Liver (tissue), 3 donors: Measurements from ENCODE around the gene RASL10A.

Experiments
- ATF3 ChIP-seq: IDR thresholded peaks from 2 replicates; pipeline ENCODE4 v1.6.1; 2016; ENCODE audit warnings: antibody characterized with exemption
- EGR1 ChIP-seq, 2 donors: IDR thresholded peaks; 2 replicates each; pipeline ENCODE4 v1.6.1; 2016 to 2018; ENCODE audit warnings: antibody characterized with exemption in 2 of 2, low read depth in 2 of 2
- FOXA1 ChIP-seq: IDR thresholded peaks from 2 replicates; pipeline ENCODE4 v1.6.1; 2016; ENCODE audit warnings: antibody characterized with exemption
- GABPA ChIP-seq, 2 donors: IDR thresholded peaks in 1 of 2; conservative IDR thresholded peaks in 1 of 2; 2 replicates each; pipeline ENCODE4 v1.6.1; 2016; ENCODE audit warnings: antibody characterized with exemption in 2 of 2, mild to moderate bottlenecking in 1 of 2, moderate library complexity in 1 of 2
- JUND ChIP-seq, 2 donors: IDR thresholded peaks; 2 replicates each; pipeline ENCODE4 v1.6.1; 2016; ENCODE audit warnings: antibody characterized with exemption in 2 of 2
- NR2F2 ChIP-seq: IDR thresholded peaks from 2 replicates; pipeline ENCODE4 v1.6.1; 2016; ENCODE audit warnings: antibody characterized with exemption
- RAD21 ChIP-seq, 2 donors: IDR thresholded peaks; 2 replicates each; pipeline ENCODE4 v1.6.1; 2016; ENCODE audit warnings: antibody characterized with exemption in 2 of 2, mild to moderate bottlenecking in 2 of 2
- SP1 ChIP-seq: IDR thresholded peaks from 2 replicates; pipeline ENCODE4 v1.6.1; 2018; ENCODE audit warnings: antibody characterized with exemption, mild to moderate bottlenecking
- YY1 ChIP-seq: IDR thresholded peaks from 2 replicates; pipeline ENCODE4 v1.6.1; 2016; ENCODE audit warnings: antibody characterized with exemption, mild to moderate bottlenecking
- TF ChIP-seq, protein P1 (sequence below): fragments of 150-350 bp; IDR thresholded peaks from 2 replicates; pipeline ENCODE4 v1.5.1; 2017; ENCODE audit warnings: improper control_type of control experiment, low read depth, low read length; ENCODE audit not compliant: missing input control
- TF ChIP-seq, protein P2 (sequence below): IDR thresholded peaks from 2 replicates; pipeline ENCODE4 v1.6.1; 2016; ENCODE audit warnings: antibody characterized with exemption
- TF ChIP-seq, protein P3 (sequence below): IDR thresholded peaks from 2 replicates; pipeline ENCODE4 v1.6.1; 2016; ENCODE audit warnings: antibody characterized with exemption, mild to moderate bottlenecking
- TF ChIP-seq, protein P4 (sequence below): IDR thresholded peaks from 2 replicates; pipeline ENCODE4 v1.6.1; 2016; ENCODE audit warnings: antibody characterized with exemption
- donor health status: healthy.
- donor health status: healthy.

GRCh38 chr22:29291215-29291614 is 24.3 kb downstream of the RASL10A start:
- TF ChIP-seq, protein P1, sequence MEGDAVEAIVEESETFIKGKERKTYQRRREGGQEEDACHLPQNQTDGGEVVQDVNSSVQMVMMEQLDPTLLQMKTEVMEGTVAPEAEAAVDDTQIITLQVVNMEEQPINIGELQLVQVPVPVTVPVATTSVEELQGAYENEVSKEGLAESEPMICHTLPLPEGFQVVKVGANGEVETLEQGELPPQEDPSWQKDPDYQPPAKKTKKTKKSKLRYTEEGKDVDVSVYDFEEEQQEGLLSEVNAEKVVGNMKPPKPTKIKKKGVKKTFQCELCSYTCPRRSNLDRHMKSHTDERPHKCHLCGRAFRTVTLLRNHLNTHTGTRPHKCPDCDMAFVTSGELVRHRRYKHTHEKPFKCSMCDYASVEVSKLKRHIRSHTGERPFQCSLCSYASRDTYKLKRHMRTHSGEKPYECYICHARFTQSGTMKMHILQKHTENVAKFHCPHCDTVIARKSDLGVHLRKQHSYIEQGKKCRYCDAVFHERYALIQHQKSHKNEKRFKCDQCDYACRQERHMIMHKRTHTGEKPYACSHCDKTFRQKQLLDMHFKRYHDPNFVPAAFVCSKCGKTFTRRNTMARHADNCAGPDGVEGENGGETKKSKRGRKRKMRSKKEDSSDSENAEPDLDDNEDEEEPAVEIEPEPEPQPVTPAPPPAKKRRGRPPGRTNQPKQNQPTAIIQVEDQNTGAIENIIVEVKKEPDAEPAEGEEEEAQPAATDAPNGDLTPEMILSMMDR, result no peak
- TF ChIP-seq, protein P2, sequence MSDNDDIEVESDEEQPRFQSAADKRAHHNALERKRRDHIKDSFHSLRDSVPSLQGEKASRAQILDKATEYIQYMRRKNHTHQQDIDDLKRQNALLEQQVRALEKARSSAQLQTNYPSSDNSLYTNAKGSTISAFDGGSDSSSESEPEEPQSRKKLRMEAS, result no peak
- TF ChIP-seq, protein P3, sequence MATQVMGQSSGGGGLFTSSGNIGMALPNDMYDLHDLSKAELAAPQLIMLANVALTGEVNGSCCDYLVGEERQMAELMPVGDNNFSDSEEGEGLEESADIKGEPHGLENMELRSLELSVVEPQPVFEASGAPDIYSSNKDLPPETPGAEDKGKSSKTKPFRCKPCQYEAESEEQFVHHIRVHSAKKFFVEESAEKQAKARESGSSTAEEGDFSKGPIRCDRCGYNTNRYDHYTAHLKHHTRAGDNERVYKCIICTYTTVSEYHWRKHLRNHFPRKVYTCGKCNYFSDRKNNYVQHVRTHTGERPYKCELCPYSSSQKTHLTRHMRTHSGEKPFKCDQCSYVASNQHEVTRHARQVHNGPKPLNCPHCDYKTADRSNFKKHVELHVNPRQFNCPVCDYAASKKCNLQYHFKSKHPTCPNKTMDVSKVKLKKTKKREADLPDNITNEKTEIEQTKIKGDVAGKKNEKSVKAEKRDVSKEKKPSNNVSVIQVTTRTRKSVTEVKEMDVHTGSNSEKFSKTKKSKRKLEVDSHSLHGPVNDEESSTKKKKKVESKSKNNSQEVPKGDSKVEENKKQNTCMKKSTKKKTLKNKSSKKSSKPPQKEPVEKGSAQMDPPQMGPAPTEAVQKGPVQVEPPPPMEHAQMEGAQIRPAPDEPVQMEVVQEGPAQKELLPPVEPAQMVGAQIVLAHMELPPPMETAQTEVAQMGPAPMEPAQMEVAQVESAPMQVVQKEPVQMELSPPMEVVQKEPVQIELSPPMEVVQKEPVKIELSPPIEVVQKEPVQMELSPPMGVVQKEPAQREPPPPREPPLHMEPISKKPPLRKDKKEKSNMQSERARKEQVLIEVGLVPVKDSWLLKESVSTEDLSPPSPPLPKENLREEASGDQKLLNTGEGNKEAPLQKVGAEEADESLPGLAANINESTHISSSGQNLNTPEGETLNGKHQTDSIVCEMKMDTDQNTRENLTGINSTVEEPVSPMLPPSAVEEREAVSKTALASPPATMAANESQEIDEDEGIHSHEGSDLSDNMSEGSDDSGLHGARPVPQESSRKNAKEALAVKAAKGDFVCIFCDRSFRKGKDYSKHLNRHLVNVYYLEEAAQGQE, result no peak
- TF ChIP-seq, protein P4, sequence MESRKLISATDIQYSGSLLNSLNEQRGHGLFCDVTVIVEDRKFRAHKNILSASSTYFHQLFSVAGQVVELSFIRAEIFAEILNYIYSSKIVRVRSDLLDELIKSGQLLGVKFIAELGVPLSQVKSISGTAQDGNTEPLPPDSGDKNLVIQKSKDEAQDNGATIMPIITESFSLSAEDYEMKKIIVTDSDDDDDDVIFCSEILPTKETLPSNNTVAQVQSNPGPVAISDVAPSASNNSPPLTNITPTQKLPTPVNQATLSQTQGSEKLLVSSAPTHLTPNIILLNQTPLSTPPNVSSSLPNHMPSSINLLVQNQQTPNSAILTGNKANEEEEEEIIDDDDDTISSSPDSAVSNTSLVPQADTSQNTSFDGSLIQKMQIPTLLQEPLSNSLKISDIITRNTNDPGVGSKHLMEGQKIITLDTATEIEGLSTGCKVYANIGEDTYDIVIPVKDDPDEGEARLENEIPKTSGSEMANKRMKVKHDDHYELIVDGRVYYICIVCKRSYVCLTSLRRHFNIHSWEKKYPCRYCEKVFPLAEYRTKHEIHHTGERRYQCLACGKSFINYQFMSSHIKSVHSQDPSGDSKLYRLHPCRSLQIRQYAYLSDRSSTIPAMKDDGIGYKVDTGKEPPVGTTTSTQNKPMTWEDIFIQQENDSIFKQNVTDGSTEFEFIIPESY, result no peak
- TF ChIP-seq JUND (IDR thresholded peaks at IDR 0.05), result no peak
- TF ChIP-seq FOXA1, result no peak
- no peak for TF ChIP-seq GABPA (IDR thresholded peaks at IDR 0.05 in 1 of 2, conservative IDR thresholded peaks at IDR 0.05 in 1 of 2)
- TF ChIP-seq ATF3, result no peak
- TF ChIP-seq RAD21 (IDR thresholded peaks at IDR 0.05), result no peak
- no peak for TF ChIP-seq NR2F2
- TF ChIP-seq EGR1 (IDR thresholded peaks at IDR 0.05; ENCODE audit: low read depth in 2 of 2), result no peak
- no peak for TF ChIP-seq YY1
- TF ChIP-seq SP1, result no peak
